H1 (cell line): ENCODE results near the gene KATNAL2. TPM values are rescaled to one million over a fixed set of nuclear protein-coding genes. Genes with fewer than 3 reads are reported as not detected.

Source experiments
- CTCF ChIA-PET: fragments of 300-600 bp; sonication (Branson Sonifier 250); formaldehyde crosslinking; loops from one replicate; lab custom pipeline; 2021; ENCODE audit not compliant: partially characterized antibody; lab: Charles Lee
- POLR2A ChIA-PET: fragments of 300-600 bp; sonication (Branson Sonifier 250); formaldehyde crosslinking; loops from one replicate; lab custom pipeline; 2021; ENCODE audit warnings: inconsistent platforms; ENCODE audit not compliant: partially characterized antibody; lab: Charles Lee
- DNase-seq, 2 experiments: peaks; one replicate each; pipeline versions ENCODE4 v3.0.0 to v3.0.0-alpha.2; 2010 to 2022; ENCODE audit warnings: low spot score in 2 of 2, low read depth in 1 of 2, mixed read lengths in 1 of 2
- FAIRE-seq: peaks from 2 replicates; lab custom pipeline; 2011; peaks lifted over from hg19 to GRCh38; lab: Jason Lieb, UNC
- H2AFZ ChIP-seq: 2 replicates; pipeline ENCODE4 v1.8.1; 2012; ENCODE audit warnings: low read length, inconsistent platforms
- H2AK5ac ChIP-seq: 2 replicates; pipeline ENCODE4 v1.6.1; 2013; ENCODE audit warnings: low read depth, low read length
- H2BK120ac ChIP-seq: replicated peaks from 2 replicates; pipeline ENCODE3; 2013; ENCODE audit warnings: low read depth, low read length, inconsistent platforms
- H2BK12ac ChIP-seq: 2 replicates; pipeline ENCODE4 v1.6.1; 2013; ENCODE audit warnings: low read depth, low read length
- H2BK15ac ChIP-seq: 2 replicates; pipeline ENCODE4 v1.6.1; 2013; ENCODE audit warnings: low read length
- H2BK20ac ChIP-seq: 2 replicates; pipeline ENCODE4 v1.6.1; 2013; ENCODE audit warnings: low read length
- H2BK5ac ChIP-seq: 2 replicates; pipeline ENCODE4 v1.6.1; 2013; ENCODE audit warnings: low read depth, low read length
- H3K14ac ChIP-seq: 2 replicates; pipeline ENCODE4 v1.6.1; 2013; ENCODE audit warnings: inconsistent platforms; ENCODE audit not compliant: insufficient read length
- H3K18ac ChIP-seq: 2 replicates; pipeline ENCODE4 v1.6.1; 2013; ENCODE audit warnings: low read length; ENCODE audit errors: extremely low read depth
- H3K23ac ChIP-seq: 2 replicates; pipeline ENCODE4 v1.6.1; 2013; ENCODE audit warnings: inconsistent platforms; ENCODE audit not compliant: insufficient read length
- H3K23me2 ChIP-seq: 2 replicates; pipeline ENCODE4 v1.6.1; 2013; ENCODE audit warnings: low read depth, low read length
- H3K27ac ChIP-seq: 2 replicates; pipeline ENCODE4 v1.6.1; 2011; ENCODE audit warnings: low read depth, low read length, inconsistent platforms
- H3K27me3 ChIP-seq, 4 experiments: replicated peaks in 1 of 4; 1 replicate in 1 of 4; 2 replicates in 3 of 4; pipeline versions ENCODE4 v1.6.1 to v1.8.1; 2011 to 2013; ENCODE audit warnings: low read length in 3 of 4, mild to moderate bottlenecking in 3 of 4, inconsistent platforms in 2 of 4, mixed read lengths in 2 of 4, moderate library complexity in 1 of 4; ENCODE audit not compliant: control insufficient read depth in 3 of 4, insufficient read depth in 3 of 4; ENCODE audit errors: extremely low read depth in 1 of 4
- H3K36me3 ChIP-seq, 4 experiments: 2 replicates each; pipeline versions ENCODE4 v1.6.1 to v1.8.1; 2011 to 2013; ENCODE audit warnings: mild to moderate bottlenecking in 4 of 4, low read length in 3 of 4, moderate library complexity in 2 of 4, control low read depth in 1 of 4, inconsistent platforms in 1 of 4; ENCODE audit not compliant: insufficient read depth in 4 of 4, control insufficient read depth in 2 of 4
- H3K4ac ChIP-seq: replicated peaks from 2 replicates; pipeline ENCODE3; 2013; ENCODE audit warnings: low read length, low read depth, mixed read lengths, inconsistent platforms; ENCODE audit not compliant: insufficient read length
- H3K4me1 ChIP-seq, 4 experiments: replicated peaks in 1 of 4; 1 replicate in 1 of 4; 2 replicates in 3 of 4; pipeline versions ENCODE4 v1.6.1 to v1.8.1; 2011 to 2013; ENCODE audit warnings: low read length in 3 of 4, inconsistent platforms in 2 of 4, mixed read lengths in 1 of 4; ENCODE audit not compliant: insufficient read depth in 4 of 4, control insufficient read depth in 3 of 4
- H3K4me2 ChIP-seq, 2 experiments: 2 replicates each; pipeline versions ENCODE4 v1.6.1 to v1.8.1; 2011 to 2013; ENCODE audit warnings: low read depth in 2 of 2, low read length in 2 of 2, control low read depth in 1 of 2, inconsistent platforms in 1 of 2, mild to moderate bottlenecking in 1 of 2; ENCODE audit not compliant: insufficient read depth in 1 of 2
- H3K4me3 ChIP-seq, 4 experiments: fragments of 200-600, 300-600 bp in 1 of 4; sonication (generic), shearing (Covaris generic), sonication (Bioruptor Twin) in 1 of 4; 2 replicates each; pipeline versions ENCODE4 v1.5.1 to v1.8.1; 2011 to 2016; ENCODE audit warnings: low read length in 4 of 4, low read depth in 3 of 4, control low read depth in 2 of 4, inconsistent platforms in 2 of 4, mild to moderate bottlenecking in 2 of 4, mixed read lengths in 1 of 4, moderate library complexity in 1 of 4; ENCODE audit not compliant: insufficient read depth in 2 of 4; ENCODE audit errors: extremely low read depth in 1 of 4
- H3K56ac ChIP-seq: replicated peaks from 2 replicates; pipeline ENCODE3; 2013; ENCODE audit warnings: low read depth, mild to moderate bottlenecking, mixed read lengths, low read length, inconsistent platforms; ENCODE audit not compliant: insufficient read length
- H3K79me1 ChIP-seq: 2 replicates; pipeline ENCODE4 v1.6.1; 2013; ENCODE audit warnings: low read depth, low read length, control low read depth
- H3K79me2 ChIP-seq, 2 experiments: 2 replicates each; pipeline versions ENCODE4 v1.6.1 to v1.8.1; 2012 to 2013; ENCODE audit warnings: low read length in 2 of 2, mild to moderate bottlenecking in 2 of 2, inconsistent platforms in 1 of 2; ENCODE audit not compliant: insufficient read depth in 2 of 2, control insufficient read depth in 1 of 2
- H3K9ac ChIP-seq, 4 experiments: replicated peaks in 1 of 4; 1 replicate in 1 of 4; 2 replicates in 3 of 4; pipeline versions ENCODE4 v1.6.1 to v1.8.1; 2011 to 2013; ENCODE audit warnings: low read depth in 3 of 4, low read length in 3 of 4, control low read depth in 2 of 4, mild to moderate bottlenecking in 2 of 4, moderate library complexity in 2 of 4, inconsistent platforms in 1 of 4; ENCODE audit errors: extremely low read depth in 1 of 4
- H3K9me3 ChIP-seq, 2 experiments: 2 replicates each; pipeline versions ENCODE4 v1.6.1 to v1.8.1; 2012 to 2013; ENCODE audit warnings: mild to moderate bottlenecking in 2 of 2, moderate library complexity in 2 of 2, control low read depth in 1 of 2, inconsistent platforms in 1 of 2, low read depth in 1 of 2, low read length in 1 of 2, mixed read lengths in 1 of 2; ENCODE audit not compliant: insufficient read depth in 2 of 2
- H4K20me1 ChIP-seq, 2 experiments: replicated peaks in 1 of 2; 2 replicates each; pipeline versions ENCODE3 to v1.8.1; 2011 to 2013; ENCODE audit warnings: inconsistent platforms in 2 of 2, low read length in 2 of 2, mild to moderate bottlenecking in 1 of 2; ENCODE audit not compliant: insufficient read depth in 2 of 2, control insufficient read depth in 1 of 2
- H4K5ac ChIP-seq: 2 replicates; pipeline ENCODE4 v1.6.1; 2013; ENCODE audit warnings: low read length, low read depth, mixed read lengths, inconsistent platforms; ENCODE audit not compliant: insufficient read length
- H4K8ac ChIP-seq: 2 replicates; pipeline ENCODE4 v1.8.0; 2013; ENCODE audit warnings: mild to moderate bottlenecking, moderate library complexity, low read length, inconsistent platforms; ENCODE audit not compliant: insufficient read depth; ENCODE audit errors: extremely low read depth
- H4K91ac ChIP-seq: replicated peaks from 2 replicates; pipeline ENCODE3; 2013; ENCODE audit warnings: low read length, mixed read lengths, inconsistent platforms; ENCODE audit not compliant: insufficient read length
- CBX5 ChIP-seq: fragments of 300-800, 300-1000 bp; sonication (generic); IDR thresholded peaks from 2 replicates; pipeline ENCODE4 v1.7.1; 2016; ENCODE audit warnings: antibody characterized with exemption, low read length, low read depth
- CTCF ChIP-seq, 3 experiments: IDR thresholded peaks; 1 replicate in 2 of 3; 2 replicates in 1 of 3; pipeline versions ENCODE4 v1.5.1 to v1.6.1; 2011; ENCODE audit warnings: low read length in 3 of 3, mild to moderate bottlenecking in 3 of 3, inconsistent platforms in 2 of 3, low read depth in 1 of 3, moderate library complexity in 1 of 3; ENCODE audit not compliant: insufficient read depth in 1 of 3; ENCODE audit errors: control extremely low read depth in 1 of 3
- JUN ChIP-seq: IDR thresholded peaks from 2 replicates; pipeline ENCODE4 v1.6.1; 2011; ENCODE audit warnings: low read depth, mild to moderate bottlenecking, improper control_type of control experiment, low read length
- NRF1 ChIP-seq: IDR thresholded peaks from 2 replicates; pipeline ENCODE4 v1.6.1; 2011; ENCODE audit warnings: mild to moderate bottlenecking, low read depth, low read length, improper control_type of control experiment
- SP2 ChIP-seq: IDR thresholded peaks from 2 replicates; pipeline ENCODE4 v1.6.1; 2012; ENCODE audit warnings: mild to moderate bottlenecking, low read length, inconsistent platforms
- SP4 ChIP-seq: IDR thresholded peaks from 2 replicates; pipeline ENCODE4 v1.6.1; 2012; ENCODE audit warnings: low read length, inconsistent platforms
- SUZ12 ChIP-seq: fragments of 200-600 bp; sonication (generic); IDR thresholded peaks from 2 replicates; pipeline ENCODE4 v1.6.1; 2012; ENCODE audit warnings: mild to moderate bottlenecking, inconsistent platforms, low read length, moderate library complexity, mixed read lengths
- WGBS, 2 experiments: shearing (Covaris generic) in 1 of 2; methylation state at CpG; one replicate each; pipeline versions ENCODE4 v1.1.6 to v1.1.7; 2013 to 2015; ENCODE audit warnings: low lambda C conversion rate in 2 of 2, mixed read lengths in 2 of 2, inconsistent platforms in 1 of 2, low coverage in 1 of 2, missing lambda C conversion rate in 1 of 2; ENCODE audit not compliant: insufficient replicate concordance in 2 of 2, insufficient coverage in 1 of 2, insufficient read length in 1 of 2; ENCODE audit errors: extremely low coverage in 1 of 2, missing lambda C conversion rate in 1 of 2; 5-methylcytosine and 5-hydroxymethylcytosine counted together
- polyA plus RNA-seq, 7 experiments: library from polyadenylated mRNA; depleted of rRNA in 3 of 7; stranded (reverse) in 5 of 7; unstranded in 2 of 7; fragments of >200 nt in 5 of 7; fragments of 200-250 nt in 2 of 7; gene quantifications; 1 replicate in 5 of 7; 2 replicates in 1 of 7; 4 replicates in 1 of 7; pipeline versions ENCODE4 v1.2.1 to v1.2.3, GENCODE V29; 2011 to 2013; ENCODE audit warnings: missing spikeins in 2 of 7, mixed read lengths in 2 of 7
- total RNA-seq: library from RNA; stranded (reverse); fragmentation: NEBNext Ultra II Directional; extraction: Animal tissue kit (Norgen Biotek cat#: 25700); gene quantifications from 2 replicates; pipeline ENCODE4 v1.2.1, GENCODE V29; 2021

The KATNAL2 gene
- total and polyA plus RNA-seq, 2 of the 8 experiments (the other 6 are each of a cell fraction or from before 2014, with no cell fraction given): 10.0 to 15.2 TPM

GRCh38 chr18:47087676-47088075 is 170.3 kb downstream of the KATNAL2 start:
- Histone ChIP-seq H2BK120ac (no peak overlapping the region), H3K9ac (no peak overlapping the region), H3K14ac (no peak overlapping the region), H3K4me3 (no peak overlapping the region), H3K27ac (no peak overlapping the region), H3K4me1 (peaks cover 0 to 2% (median 0%) of the 10 kb centered on the region in 4 experiments; a peak in 2 of 7 replicates), H3K23me2 (no peaks in the 10 kb centered on the region; the same call in 1 of the 2 replicates), H3K4ac (no peak overlapping the region), H3K18ac (no peak overlapping the region), H4K8ac (no peak overlapping the region), H3K4me2 (no peak overlapping the region), H2BK20ac (no peak overlapping the region), H4K91ac (no peak overlapping the region), H3K79me1 (no peaks in the 10 kb centered on the region), H2BK12ac (no peak overlapping the region), H2AK5ac (no peak overlapping the region), H2BK5ac (no peak overlapping the region), H4K20me1 (peaks cover 0 to 2% of the 10 kb centered on the region in 2 experiments), H2AFZ (no peak overlapping the region), H3K23ac (no peak overlapping the region), H2BK15ac (no peak overlapping the region), H4K5ac (no peak overlapping the region), H3K9me3 (no peaks in the 10 kb centered on the region), H3K27me3 (no peaks in the 10 kb centered on the region), H3K36me3 (no peaks in the 10 kb centered on the region), H3K79me2 (no peaks in the 10 kb centered on the region), H3K56ac (no peak overlapping the region)
- FAIRE-seq (no peak), DNase-seq (no peak)
- 73% methylated on average over 5 of the region's 5 CpGs; no CpG with 5 or more reads in 1 of the 2 experiments for WGBS, 2 experiments
- ChIA-PET CTCF (interaction anchor here (1.4 kb wide), 1 partner anchor 17 kb away, joined by 3 read pairs; no protein-coding TSS in a partner anchor), POLR2A (no interaction called here)
- TF ChIP-seq SP2 (no peak), JUN (no peak), SUZ12 (no peak), NRF1 (no peak), CBX5 (no peak), SP4 (no peak), CTCF (IDR thresholded peaks at IDR 0.05; ENCODE audit: control extremely low read depth in 1 of 3, insufficient read depth in 1 of 3, low read depth in 1 of 3, low read length in 3 of 3) (no peak)
- TF ChIP-seq, all 59 proteins: peak for 0
